HepG2 (cell line): ENCODE measurements around the gene C4B. TPM values are rescaled to one million over a fixed set of nuclear protein-coding genes. Genes with fewer than 3 reads are reported as not detected.

Experiments used
- ATAC-seq: fragments of 200-7000 bp; cut with Tn5 transposase; 3 replicates; pipeline ENCODE4 v1.9.1; 2020; ENCODE audit warnings: mild to moderate bottlenecking, moderate library complexity
- BruUV-seq: library from RNA; stranded (reverse); fragments of 400-500 nt; replicated peaks from 2 replicates; lab custom pipeline; 2021; lab: Mats Ljungman, UMichigan
- CTCF ChIA-PET: fragments of 300-600 bp; formaldehyde crosslinking; extraction: SDS; loops from one replicate; lab custom pipeline; 2021; ENCODE audit warnings: low total read pairs, inconsistent platforms, low intra/inter-chr PET ratio; lab: Yijun Ruan, JAX
- POLR2A ChIA-PET: fragments of 350-600 bp; sonication (Branson Sonifier 250); formaldehyde crosslinking; loops from one replicate; lab custom pipeline; 2020; ENCODE audit warnings: antibody characterized with exemption, inconsistent platforms; lab: Yijun Ruan, JAX
- DNase-seq: peaks from one replicate; pipeline ENCODE4 v3.0.0-alpha.2; 2015; ENCODE audit warnings: low spot score
- FAIRE-seq: peaks from 3 replicates; lab custom pipeline; 2011; peaks lifted over from hg19 to GRCh38; lab: Jason Lieb, UNC
- H2AFZ ChIP-seq: one replicate; pipeline ENCODE4 v1.6.1; 2011; ENCODE audit warnings: low read length, inconsistent platforms
- H3K27ac ChIP-seq: fragments of 300-600 bp; 3 replicates; pipeline ENCODE4 v1.8.0; 2011; ENCODE audit warnings: mixed run types, mild to moderate bottlenecking, mixed read lengths, low read length, inconsistent platforms; ENCODE audit not compliant: insufficient read depth; ENCODE audit errors: extremely low read length
- H3K27me3 ChIP-seq, 2 experiments: fragments of 200-600 bp in 1 of 2; 2 replicates in 1 of 2; 3 replicates in 1 of 2; pipeline versions ENCODE4 v1.6.0 to v1.8.0; 2011; ENCODE audit warnings: low read length in 2 of 2, mild to moderate bottlenecking in 2 of 2, moderate library complexity in 2 of 2, inconsistent platforms in 1 of 2; ENCODE audit not compliant: insufficient read depth in 2 of 2, control insufficient read depth in 1 of 2
- H3K36me3 ChIP-seq, 2 experiments: fragments of 200-600 bp in 1 of 2; replicated peaks in 1 of 2; 2 replicates in 1 of 2; 3 replicates in 1 of 2; pipeline versions ENCODE4 v1.5.1 to v1.8.0; 2011; ENCODE audit warnings: low read length in 2 of 2, inconsistent platforms in 1 of 2; ENCODE audit not compliant: insufficient read depth in 2 of 2, control insufficient read depth in 1 of 2
- H3K4me1 ChIP-seq: 2 replicates; pipeline ENCODE4 v1.5.1; 2012; ENCODE audit warnings: low read length, inconsistent platforms; ENCODE audit not compliant: insufficient read depth
- H3K4me2 ChIP-seq: 2 replicates; pipeline ENCODE4 v1.6.0; 2011; ENCODE audit warnings: low read depth, low read length, inconsistent platforms
- H3K4me3 ChIP-seq, 3 experiments: fragments of 200-600 bp in 1 of 3; sonication (generic), shearing (Covaris generic) in 1 of 3; replicated peaks in 1 of 3; 2 replicates each; pipeline ENCODE4 v1.5.1; 2011 to 2016; ENCODE audit warnings: low read length in 3 of 3, inconsistent platforms in 2 of 3, low read depth in 2 of 3, mild to moderate bottlenecking in 2 of 3, control low read depth in 1 of 3, mixed read lengths in 1 of 3; ENCODE audit not compliant: insufficient read depth in 1 of 3
- H3K79me2 ChIP-seq: one replicate; pipeline ENCODE4 v1.6.1; 2011; ENCODE audit warnings: low read length, inconsistent platforms; ENCODE audit not compliant: insufficient read depth
- H3K9ac ChIP-seq: 2 replicates; pipeline ENCODE4 v1.6.0; 2011; ENCODE audit warnings: mild to moderate bottlenecking, low read depth, low read length, inconsistent platforms; ENCODE audit not compliant: insufficient read depth
- H3K9me3 ChIP-seq: 2 replicates; pipeline ENCODE4 v1.5.1; 2012; ENCODE audit warnings: mild to moderate bottlenecking, low read length
- H4K20me1 ChIP-seq: 2 replicates; pipeline ENCODE4 v1.6.0; 2011; ENCODE audit warnings: inconsistent platforms, mild to moderate bottlenecking, low read length, moderate library complexity; ENCODE audit not compliant: insufficient read depth
- AGO2 ChIP-seq: fragments of 200-400 bp; formaldehyde crosslinking; optimal IDR thresholded peaks from 2 replicates; pipeline ENCODE3; 2017; ENCODE audit warnings: mild to moderate bottlenecking, low read depth, low read length, moderate library complexity
- HCFC1 ChIP-seq: fragments of 150-350 bp; IDR thresholded peaks from 2 replicates; pipeline ENCODE4 v1.6.1; 2014; ENCODE audit warnings: low read depth, low read length
- ISX ChIP-seq: sonication (generic); formaldehyde crosslinking; conservative IDR thresholded peaks from 2 replicates; pipeline ENCODE4 v1.5.0; 2020; ENCODE audit warnings: missing genetic modification reagents
- MED1 ChIP-seq: sonication (generic); formaldehyde crosslinking; IDR thresholded peaks from 2 replicates; pipeline ENCODE4 v1.4.0; 2020; ENCODE audit warnings: missing genetic modification reagents
- MTA1 ChIP-seq: sonication (generic); formaldehyde crosslinking; IDR thresholded peaks from 2 replicates; pipeline ENCODE4 v1.4.0; 2020; ENCODE audit warnings: missing genetic modification reagents, mild to moderate bottlenecking, borderline replicate concordance
- MXI1 ChIP-seq: IDR thresholded peaks from 3 replicates; pipeline ENCODE4 v1.6.1; 2012; ENCODE audit warnings: low read depth, low read length, inconsistent platforms, borderline replicate concordance
- NBN ChIP-seq: fragments of 450-650 bp; conservative IDR thresholded peaks from 2 replicates; pipeline ENCODE4 v1.6.1; 2017
- NFIC ChIP-seq: IDR thresholded peaks from 2 replicates; pipeline ENCODE4 v1.6.1; 2012; ENCODE audit warnings: mild to moderate bottlenecking, low read length, inconsistent platforms
- RBM39 ChIP-seq: fragments of 200-400 bp; formaldehyde crosslinking; IDR thresholded peaks from one replicate; pipeline ENCODE4 v1.6.1; 2018; ENCODE audit warnings: antibody characterized with exemption, mild to moderate bottlenecking, low read depth, low read length; ENCODE audit not compliant: poor library complexity, severe bottlenecking
- REL ChIP-seq: sonication (generic); formaldehyde crosslinking; conservative IDR thresholded peaks from 2 replicates; pipeline ENCODE4 v1.8.0; 2022; ENCODE audit warnings: mild to moderate bottlenecking, missing genetic modification reagents, moderate library complexity
- ZNF160 ChIP-seq: sonication (generic); formaldehyde crosslinking; IDR thresholded peaks from 2 replicates; pipeline ENCODE4 v1.8.0; 2022; ENCODE audit warnings: mild to moderate bottlenecking, inconsistent platforms, missing genetic modification reagents
- ZNF253 ChIP-seq: sonication (generic); formaldehyde crosslinking; IDR thresholded peaks from 2 replicates; pipeline ENCODE4 v1.8.0; 2022; ENCODE audit warnings: mild to moderate bottlenecking, missing genetic modification reagents, borderline replicate concordance
- ZNF256 ChIP-seq: sonication (generic); formaldehyde crosslinking; conservative IDR thresholded peaks from 2 replicates; pipeline ENCODE4 v1.4.0; 2020; ENCODE audit warnings: missing genetic modification reagents
- ZNF451 ChIP-seq: sonication (generic); formaldehyde crosslinking; IDR thresholded peaks from 2 replicates; pipeline ENCODE4 v1.5.0; 2020; ENCODE audit warnings: mild to moderate bottlenecking, missing genetic modification reagents
- ZNF577 ChIP-seq: sonication (generic); formaldehyde crosslinking; IDR thresholded peaks from 2 replicates; pipeline ENCODE4 v1.4.0; 2020; ENCODE audit warnings: mild to moderate bottlenecking, low read depth, missing genetic modification reagents, borderline replicate concordance
- WGBS: methylation state at CpG from one replicate; pipeline ENCODE4 v1.1.6; 2017; ENCODE audit warnings: low lambda C conversion rate; 5-methylcytosine and 5-hydroxymethylcytosine counted together
- in situ Hi-C: cut with HindIII; loops from 2 replicates; pipeline ENCODE4 v1.10.0; 2017; ENCODE audit warnings: low pct_unique_long_range_greater_than_20kb; ENCODE audit not compliant: extremely low pct_ligation_motif_present
- intact Hi-C: fragments of 100-400 bp; cut with micrococcal nuclease; formaldehyde crosslinking; loops from one replicate; pipeline ENCODE4 v1.10.0; 2022; ENCODE audit not compliant: unreplicated experiment
- polyA plus RNA-seq, 8 experiments: library from polyadenylated mRNA; depleted of rRNA in 3 of 8; stranded (reverse) in 7 of 8; unstranded in 1 of 8; fragments of >200 nt; fragmentation: Illumina TruSeq in 4 of 8; extraction: Trizol in 4 of 8; gene quantifications; 2 replicates each; pipeline versions ENCODE4 v1.2.1 to v1.2.3, GENCODE V29; 2011 to 2016; ENCODE audit warnings: low read depth in 4 of 8, missing spikeins in 1 of 8, mixed read lengths in 1 of 8; ENCODE audit not compliant: insufficient read depth in 1 of 8
- total RNA-seq, 5 experiments: library from RNA; depleted of rRNA; stranded (reverse); fragments of >200 nt; fragmentation: Illumina TruSeq; extraction: Trizol; gene quantifications; 2 replicates each; pipeline ENCODE4 v1.2.3, GENCODE V29; 2016; ENCODE audit warnings: low read depth in 1 of 5
- TF ChIP-seq, protein P1 (sequence below): fragments of 450-650 bp; IDR thresholded peaks from 2 replicates; pipeline ENCODE4 v1.6.1; 2017; ENCODE audit warnings: mild to moderate bottlenecking
- TF ChIP-seq, protein P2 (sequence below): sonication (generic); formaldehyde crosslinking; IDR thresholded peaks from 2 replicates; pipeline ENCODE4 v1.5.0; 2020; ENCODE audit warnings: mild to moderate bottlenecking, missing genetic modification reagents, borderline replicate concordance
- TF ChIP-seq, protein P3 (sequence below), 2 experiments: sonication (generic) in 1 of 2; formaldehyde crosslinking in 1 of 2; IDR thresholded peaks; 2 replicates each; pipeline versions ENCODE4 v1.4.0 to v1.6.1; 2018 to 2020; ENCODE audit warnings: missing genetic modification reagents in 2 of 2, borderline replicate concordance in 1 of 2, low read depth in 1 of 2, mild to moderate bottlenecking in 1 of 2, missing biosample characterization in 1 of 2
- TF ChIP-seq, protein P4 (sequence below): sonication (generic); formaldehyde crosslinking; IDR thresholded peaks from 2 replicates; pipeline ENCODE4 v1.4.0; 2020; ENCODE audit warnings: low read depth, mild to moderate bottlenecking, missing genetic modification reagents

C4B gene
- total and polyA plus RNA-seq, 2 of the 13 experiments (the other 11 are each of a cell fraction or from before 2014, with no cell fraction given) = 167 to 538 TPM

DNA sequence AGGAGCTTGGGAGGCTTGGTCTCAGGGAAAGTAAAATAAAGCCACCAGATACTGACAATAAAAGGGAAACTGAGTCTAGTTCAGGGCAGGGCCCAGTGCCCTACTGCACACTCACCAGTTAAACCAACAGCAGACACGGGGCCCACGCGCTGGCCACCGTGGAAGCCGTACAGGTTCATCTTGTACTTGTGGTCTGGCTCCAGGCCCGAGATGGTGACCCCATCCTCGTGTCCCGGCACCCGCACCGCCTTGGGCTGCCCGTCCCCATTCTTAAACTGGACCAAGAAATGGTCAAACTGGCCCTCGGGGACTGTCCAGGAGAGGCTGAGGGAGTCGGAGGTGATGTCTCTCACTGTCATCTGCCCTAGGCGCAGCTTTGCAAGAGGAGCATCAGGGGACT lies 50.1 kb downstream of the C4B start:
- Histone ChIP-seq H3K36me3 (no peaks in the 10 kb centered on the region), H4K20me1 (no peaks in the 10 kb centered on the region), H3K4me1 (no peaks in the 10 kb centered on the region), H3K79me2 (no peaks in the 10 kb centered on the region), H3K27me3 (peaks cover 10 to 73% of the 10 kb centered on the region in 2 experiments), H2AFZ (no peak overlapping the region), H3K27ac (no peak overlapping the region), H3K9ac (no peak overlapping the region), H3K9me3 (no peaks in the 10 kb centered on the region), H3K4me3 (no peak overlapping the region), H3K4me2 (no peak overlapping the region)
- ChIA-PET CTCF (no interaction called here), POLR2A (no interaction called here)
- in situ Hi-C loops (no loop called here), intact Hi-C loops (no loop called here)
- no TSS peak for BruUV-seq
- ATAC-seq = no peak
- DNase-seq = no peak
- 54% methylated on average over 11 of the region's 14 CpGs for WGBS
- FAIRE-seq = no peak
- no peak for TF ChIP-seq MXI1
- no peak for TF ChIP-seq ZNF256 (CRISPR knock-in tag)
- TF ChIP-seq ISX (CRISPR knock-in tag) = no peak
- TF ChIP-seq, protein P1, sequence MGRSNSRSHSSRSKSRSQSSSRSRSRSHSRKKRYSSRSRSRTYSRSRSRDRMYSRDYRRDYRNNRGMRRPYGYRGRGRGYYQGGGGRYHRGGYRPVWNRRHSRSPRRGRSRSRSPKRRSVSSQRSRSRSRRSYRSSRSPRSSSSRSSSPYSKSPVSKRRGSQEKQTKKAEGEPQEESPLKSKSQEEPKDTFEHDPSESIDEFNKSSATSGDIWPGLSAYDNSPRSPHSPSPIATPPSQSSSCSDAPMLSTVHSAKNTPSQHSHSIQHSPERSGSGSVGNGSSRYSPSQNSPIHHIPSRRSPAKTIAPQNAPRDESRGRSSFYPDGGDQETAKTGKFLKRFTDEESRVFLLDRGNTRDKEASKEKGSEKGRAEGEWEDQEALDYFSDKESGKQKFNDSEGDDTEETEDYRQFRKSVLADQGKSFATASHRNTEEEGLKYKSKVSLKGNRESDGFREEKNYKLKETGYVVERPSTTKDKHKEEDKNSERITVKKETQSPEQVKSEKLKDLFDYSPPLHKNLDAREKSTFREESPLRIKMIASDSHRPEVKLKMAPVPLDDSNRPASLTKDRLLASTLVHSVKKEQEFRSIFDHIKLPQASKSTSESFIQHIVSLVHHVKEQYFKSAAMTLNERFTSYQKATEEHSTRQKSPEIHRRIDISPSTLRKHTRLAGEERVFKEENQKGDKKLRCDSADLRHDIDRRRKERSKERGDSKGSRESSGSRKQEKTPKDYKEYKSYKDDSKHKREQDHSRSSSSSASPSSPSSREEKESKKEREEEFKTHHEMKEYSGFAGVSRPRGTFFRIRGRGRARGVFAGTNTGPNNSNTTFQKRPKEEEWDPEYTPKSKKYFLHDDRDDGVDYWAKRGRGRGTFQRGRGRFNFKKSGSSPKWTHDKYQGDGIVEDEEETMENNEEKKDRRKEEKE = no peak
- no peak for TF ChIP-seq RBM39
- no peak for TF ChIP-seq REL (CRISPR knock-in tag)
- no peak for TF ChIP-seq AGO2
- no peak for TF ChIP-seq ZNF160 (CRISPR knock-in tag)
- TF ChIP-seq, protein P2, sequence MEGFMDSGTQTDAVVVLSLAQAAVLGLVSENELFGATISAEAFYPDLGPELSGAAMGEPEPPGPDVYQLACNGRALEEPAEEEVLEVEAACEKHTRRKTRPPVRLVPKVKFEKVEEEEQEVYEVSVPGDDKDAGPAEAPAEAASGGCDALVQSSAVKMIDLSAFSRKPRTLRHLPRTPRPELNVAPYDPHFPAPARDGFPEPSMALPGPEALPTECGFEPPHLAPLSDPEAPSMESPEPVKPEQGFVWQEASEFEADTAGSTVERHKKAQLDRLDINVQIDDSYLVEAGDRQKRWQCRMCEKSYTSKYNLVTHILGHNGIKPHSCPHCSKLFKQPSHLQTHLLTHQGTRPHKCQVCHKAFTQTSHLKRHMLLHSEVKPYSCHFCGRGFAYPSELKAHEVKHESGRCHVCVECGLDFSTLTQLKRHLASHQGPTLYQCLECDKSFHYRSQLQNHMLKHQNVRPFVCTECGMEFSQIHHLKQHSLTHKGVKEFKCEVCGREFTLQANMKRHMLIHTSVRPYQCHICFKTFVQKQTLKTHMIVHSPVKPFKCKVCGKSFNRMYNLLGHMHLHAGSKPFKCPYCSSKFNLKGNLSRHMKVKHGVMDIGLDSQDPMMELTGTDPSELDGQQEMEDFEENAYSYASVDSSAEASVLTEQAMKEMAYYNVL (CRISPR knock-in tag) = no peak
- TF ChIP-seq, protein P3, sequence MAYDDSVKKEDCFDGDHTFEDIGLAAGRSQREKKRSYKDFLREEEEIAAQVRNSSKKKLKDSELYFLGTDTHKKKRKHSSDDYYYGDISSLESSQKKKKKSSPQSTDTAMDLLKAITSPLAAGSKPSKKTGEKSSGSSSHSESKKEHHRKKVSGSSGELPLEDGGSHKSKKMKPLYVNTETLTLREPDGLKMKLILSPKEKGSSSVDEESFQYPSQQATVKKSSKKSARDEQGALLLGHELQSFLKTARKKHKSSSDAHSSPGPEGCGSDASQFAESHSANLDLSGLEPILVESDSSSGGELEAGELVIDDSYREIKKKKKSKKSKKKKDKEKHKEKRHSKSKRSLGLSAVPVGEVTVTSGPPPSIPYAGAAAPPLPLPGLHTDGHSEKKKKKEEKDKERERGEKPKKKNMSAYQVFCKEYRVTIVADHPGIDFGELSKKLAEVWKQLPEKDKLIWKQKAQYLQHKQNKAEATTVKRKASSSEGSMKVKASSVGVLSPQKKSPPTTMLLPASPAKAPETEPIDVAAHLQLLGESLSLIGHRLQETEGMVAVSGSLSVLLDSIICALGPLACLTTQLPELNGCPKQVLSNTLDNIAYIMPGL (CRISPR knock-in tag; IDR thresholded peaks at IDR 0.05; ENCODE audit: borderline replicate concordance in 1 of 2, low read depth in 1 of 2) = no peak
- TF ChIP-seq ZNF451 (CRISPR knock-in tag) = no peak
- TF ChIP-seq, protein P4, sequence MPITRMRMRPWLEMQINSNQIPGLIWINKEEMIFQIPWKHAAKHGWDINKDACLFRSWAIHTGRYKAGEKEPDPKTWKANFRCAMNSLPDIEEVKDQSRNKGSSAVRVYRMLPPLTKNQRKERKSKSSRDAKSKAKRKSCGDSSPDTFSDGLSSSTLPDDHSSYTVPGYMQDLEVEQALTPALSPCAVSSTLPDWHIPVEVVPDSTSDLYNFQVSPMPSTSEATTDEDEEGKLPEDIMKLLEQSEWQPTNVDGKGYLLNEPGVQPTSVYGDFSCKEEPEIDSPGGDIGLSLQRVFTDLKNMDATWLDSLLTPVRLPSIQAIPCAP (CRISPR knock-in tag) = no peak
- no peak for TF ChIP-seq MED1 (CRISPR knock-in tag)
- no peak for TF ChIP-seq NFIC
- no peak for TF ChIP-seq MTA1 (CRISPR knock-in tag)
- TF ChIP-seq HCFC1 = no peak
- TF ChIP-seq ZNF253 (CRISPR knock-in tag) = no peak
- TF ChIP-seq NBN = no peak
- TF ChIP-seq ZNF577 = no peak
